UCSD-AML1 (cell line): ENCODE data around the gene SAMD10.
A peak's percentile ranks its signal among the peaks of the same experiment; 100 is the strongest.
"Not testable (repeated sequence)": the region's sequence is repeated elsewhere in the genome, so short reads cannot be mapped to it uniquely, and the experiment has no call there.

Experiments used
- DNase-seq: peaks from one replicate; lab custom pipeline; 2025; ENCODE audit not compliant: unreplicated experiment; lab: John Stamatoyannopoulos, UW

Gene SAMD10

DNA sequence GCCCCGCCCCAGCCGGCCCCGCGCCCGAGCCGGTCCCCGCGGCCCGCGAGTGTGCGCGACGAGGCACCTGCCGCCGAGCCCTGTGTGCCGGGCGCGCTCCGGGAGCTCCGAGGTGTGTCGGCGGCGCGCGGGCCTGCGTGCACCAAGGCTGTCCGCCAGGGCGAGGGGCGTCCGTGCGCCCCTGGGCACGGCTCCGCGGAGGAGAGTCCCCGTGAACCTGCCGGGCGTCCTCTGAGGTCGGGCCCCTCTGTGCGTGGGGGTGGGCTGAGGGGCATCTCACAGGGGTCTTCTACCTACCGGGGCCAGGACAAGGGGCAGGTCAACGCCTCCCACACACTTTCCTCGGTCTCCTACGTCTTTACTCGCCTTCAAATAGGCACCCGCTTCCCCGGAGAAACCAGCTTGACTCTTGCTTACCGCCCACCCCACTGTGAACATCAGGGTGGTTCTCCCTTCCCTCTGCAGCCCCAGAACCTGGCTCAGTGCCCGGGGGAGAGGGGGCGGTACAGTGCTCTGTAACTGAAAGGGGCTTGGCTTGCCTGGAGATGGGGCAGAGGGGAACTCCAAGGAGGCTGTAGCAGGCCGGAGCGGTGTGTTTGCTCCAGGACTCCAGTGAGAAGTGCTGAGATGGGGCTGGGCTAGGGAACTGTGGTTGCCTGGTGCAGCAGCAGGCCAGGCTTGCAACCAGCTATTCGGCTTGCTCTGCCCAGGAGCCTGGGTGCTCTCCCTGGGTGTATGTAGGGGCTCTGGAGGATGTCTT is at the start of gene SAMD10:
Gene SAMD10 (minus strand): TSS at position 86 of the 760 bp plus-strand sequence. CDS start 175 bp downstream, outside the sequence.
- peak; percentile 68 for DNase-seq

DNA sequence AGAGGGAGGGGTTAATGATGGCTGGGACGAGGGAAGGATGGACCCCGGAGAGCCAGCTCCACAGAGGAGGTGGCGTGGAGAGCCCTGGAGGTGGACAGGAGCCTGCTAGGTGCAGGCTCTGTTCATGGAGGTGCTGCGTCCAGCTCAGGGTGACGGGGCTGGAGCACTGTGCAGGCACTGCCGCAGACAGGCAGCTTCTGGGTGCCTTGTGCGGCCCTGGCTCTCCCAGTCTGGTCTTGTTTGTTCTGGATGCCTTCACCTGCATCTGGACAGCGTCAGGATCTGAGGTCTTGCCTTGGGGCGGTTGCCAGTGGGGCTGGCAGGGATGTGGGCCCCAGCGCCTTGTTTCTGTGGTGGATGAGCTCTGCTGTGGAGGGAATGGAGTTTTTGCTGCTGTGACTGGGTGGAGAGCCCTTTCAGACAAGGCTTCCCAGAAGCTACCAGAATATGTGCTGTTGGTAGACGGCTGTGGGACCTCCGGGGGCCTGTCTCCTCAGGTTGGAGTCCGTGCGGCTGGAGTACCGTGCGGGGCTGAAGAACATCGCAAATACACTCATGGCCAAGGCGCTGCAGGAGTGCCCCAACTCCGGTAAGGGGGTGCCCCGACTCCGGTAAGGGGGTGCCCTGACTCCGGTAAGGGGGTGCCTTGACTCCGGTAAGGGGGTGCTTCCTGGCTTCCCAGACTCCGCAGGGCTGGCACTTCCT is 48.7 kb upstream of the SAMD10 start:
- no peak for DNase-seq

DNA sequence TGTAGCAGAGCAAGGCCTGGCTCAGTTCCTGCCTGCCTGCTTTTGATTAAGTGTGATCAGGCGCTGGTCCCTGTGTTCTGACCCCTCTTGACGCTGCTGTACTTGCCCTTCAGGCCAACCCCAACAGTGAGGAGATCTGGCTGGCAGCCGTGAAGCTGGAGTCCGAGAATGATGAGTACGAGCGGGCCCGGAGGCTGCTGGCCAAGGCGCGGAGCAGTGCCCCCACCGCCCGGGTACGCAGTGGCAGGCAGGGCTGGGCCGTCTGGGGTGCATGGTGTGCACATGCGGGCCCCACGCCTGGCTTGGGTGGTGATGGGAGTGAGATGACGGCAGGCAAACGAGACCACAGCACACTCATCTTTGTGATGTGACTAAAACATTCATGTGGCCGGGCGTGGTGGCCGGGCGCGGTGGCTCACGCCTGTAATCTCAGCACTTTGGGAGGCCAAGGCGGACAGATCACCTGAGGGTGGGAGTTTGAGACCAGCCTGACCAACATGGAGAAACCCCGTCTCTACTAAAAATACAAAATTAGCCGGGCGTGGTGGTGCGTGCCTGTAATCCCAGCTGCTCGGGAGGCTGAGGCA is 46.5 kb upstream of the SAMD10 start:
- DNase-seq = no peak

DNA sequence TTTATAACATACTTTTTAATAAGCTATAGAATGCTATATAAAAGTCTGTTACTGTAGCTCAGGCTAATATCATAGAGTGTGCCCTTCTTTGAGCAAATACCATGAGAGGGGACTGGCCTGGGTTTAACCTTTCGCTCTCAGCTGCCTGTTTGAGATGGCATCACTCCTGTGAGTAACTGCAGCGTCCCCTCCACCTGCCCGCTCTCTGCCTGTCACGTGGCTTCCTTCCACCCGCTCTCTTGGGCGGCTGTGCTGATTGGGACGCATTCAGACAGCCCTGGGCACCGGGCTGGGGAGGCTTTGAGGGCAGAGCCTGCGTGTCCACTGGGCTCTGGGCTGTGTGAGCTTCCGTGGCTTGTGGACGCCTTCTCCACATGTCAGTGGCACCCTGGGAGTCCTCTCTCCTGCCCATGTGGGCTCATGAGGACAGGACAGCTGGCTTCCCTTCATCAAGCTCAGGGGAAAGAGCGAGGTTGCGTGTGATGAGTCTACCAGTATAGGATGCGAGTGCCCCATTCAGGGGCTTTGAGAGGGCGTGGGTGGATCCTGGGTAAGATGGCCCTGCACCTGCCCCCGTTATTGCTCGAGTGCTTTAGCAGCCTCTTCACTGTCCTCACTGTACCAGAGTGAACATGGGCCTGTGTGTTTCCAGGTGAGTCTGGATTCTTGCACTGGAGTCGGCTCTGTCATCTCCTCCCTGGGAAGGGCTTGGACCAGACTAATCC is 45.8 kb upstream of the SAMD10 start:
- DNase-seq = no peak

DNA sequence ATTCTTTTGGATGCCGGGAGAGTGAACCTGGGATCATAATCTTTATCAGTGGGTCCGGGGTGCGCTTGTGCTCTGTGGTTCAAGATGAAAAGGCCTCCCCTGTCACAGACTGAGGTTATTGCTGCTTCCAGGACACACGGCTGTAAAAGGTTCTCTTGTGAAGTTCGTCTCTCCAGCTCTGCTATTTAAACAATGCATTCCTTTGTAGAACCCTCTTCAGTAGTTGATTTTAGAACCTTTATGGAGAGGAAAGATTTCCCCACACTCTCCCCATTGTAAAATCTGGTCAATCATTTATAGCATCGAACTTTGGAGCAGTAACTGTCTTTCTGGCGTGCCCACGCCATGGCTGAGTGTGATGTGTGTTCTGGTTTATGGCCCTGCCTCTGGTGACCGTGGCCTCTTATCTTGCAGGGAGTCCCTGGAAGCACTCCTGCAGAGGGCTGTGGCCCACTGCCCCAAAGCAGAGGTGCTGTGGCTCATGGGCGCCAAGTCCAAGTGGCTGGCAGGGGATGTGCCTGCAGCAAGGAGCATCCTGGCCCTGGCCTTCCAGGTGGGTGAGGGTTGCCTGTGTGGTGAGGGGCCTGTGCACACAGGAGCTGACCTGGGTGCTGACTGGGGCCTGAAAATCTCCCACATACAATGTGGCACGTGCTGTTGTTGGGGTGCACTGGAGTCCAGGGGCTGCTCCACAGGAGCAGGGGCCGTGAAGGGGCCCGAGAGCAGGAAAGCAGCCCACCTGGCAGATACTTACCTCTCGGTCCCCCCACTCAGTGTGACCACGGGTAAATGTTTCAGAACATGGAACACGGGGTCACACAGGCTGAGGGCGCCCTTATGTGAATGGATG is 44.9 kb upstream of the SAMD10 start:
- no peak for DNase-seq

DNA sequence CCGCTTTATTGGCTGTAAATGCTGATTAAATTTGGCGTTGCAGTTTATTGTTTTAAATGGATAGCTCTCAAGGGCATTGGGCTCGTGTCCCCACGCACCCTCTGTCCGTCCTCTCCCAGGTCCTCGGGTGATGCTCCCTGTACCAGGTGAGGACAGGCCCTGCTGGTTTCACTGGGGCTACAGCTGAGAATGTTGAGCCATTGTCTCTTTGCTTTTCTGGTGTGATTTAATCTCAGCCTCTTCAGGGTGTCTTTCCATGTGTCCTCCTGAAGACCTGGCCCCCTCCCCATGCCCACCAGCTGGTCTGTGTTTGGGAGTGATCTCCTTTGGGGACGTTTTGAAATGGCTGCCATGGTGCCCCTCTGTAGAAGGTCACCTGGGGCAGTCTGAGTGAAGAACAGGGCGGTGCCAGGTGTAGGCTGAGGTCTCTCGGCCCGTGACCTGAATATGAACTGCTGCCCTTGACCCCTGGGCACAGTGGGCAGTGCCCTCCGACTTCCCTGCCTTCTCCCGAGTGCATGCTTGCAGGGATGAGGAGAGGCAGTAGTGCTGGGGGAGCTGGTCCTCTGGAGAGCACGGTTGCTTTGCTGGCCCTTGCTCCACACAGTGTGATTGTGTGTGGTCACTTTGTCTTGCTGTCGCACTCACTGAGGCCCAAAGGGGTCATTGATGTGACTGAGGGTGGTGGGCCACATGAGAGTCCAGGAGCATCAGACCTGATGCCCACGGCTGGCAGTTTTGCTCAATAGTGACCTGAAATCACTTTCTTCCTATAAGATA is 44.1 kb upstream of the SAMD10 start:
- no peak for DNase-seq

DNA sequence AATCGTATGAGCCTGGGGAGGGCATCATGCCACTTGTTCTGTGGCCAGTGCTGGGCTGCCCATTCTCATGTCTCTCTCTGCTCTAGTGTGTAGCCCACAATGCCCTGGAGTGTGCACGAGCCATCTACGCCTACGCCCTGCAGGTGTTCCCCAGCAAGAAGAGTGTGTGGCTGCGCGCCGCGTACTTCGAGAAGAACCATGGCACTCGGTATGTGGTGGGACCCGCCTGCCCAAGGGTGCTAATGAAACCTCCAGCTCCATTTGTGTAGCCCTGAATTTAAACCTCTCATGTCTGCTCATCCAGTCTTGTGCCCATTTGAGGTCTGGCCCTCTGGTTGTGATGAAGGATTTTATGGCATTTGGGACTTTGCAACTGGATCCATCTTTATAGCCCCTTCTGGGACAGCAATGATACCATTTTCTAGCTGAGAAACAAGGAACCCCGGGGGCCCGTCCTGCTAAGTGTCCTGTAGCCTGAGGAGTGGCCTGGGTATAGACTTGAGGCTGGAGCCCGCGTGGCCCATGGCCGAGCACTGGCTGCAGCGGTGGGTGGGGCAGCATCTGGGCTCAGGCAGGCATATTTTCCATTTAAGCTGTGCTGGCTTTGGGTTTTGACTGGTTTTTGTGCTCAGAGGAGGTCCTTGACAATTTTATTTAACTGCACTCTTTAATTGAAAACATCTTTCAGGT is 43.4 kb upstream of the SAMD10 start:
- no peak for DNase-seq

DNA sequence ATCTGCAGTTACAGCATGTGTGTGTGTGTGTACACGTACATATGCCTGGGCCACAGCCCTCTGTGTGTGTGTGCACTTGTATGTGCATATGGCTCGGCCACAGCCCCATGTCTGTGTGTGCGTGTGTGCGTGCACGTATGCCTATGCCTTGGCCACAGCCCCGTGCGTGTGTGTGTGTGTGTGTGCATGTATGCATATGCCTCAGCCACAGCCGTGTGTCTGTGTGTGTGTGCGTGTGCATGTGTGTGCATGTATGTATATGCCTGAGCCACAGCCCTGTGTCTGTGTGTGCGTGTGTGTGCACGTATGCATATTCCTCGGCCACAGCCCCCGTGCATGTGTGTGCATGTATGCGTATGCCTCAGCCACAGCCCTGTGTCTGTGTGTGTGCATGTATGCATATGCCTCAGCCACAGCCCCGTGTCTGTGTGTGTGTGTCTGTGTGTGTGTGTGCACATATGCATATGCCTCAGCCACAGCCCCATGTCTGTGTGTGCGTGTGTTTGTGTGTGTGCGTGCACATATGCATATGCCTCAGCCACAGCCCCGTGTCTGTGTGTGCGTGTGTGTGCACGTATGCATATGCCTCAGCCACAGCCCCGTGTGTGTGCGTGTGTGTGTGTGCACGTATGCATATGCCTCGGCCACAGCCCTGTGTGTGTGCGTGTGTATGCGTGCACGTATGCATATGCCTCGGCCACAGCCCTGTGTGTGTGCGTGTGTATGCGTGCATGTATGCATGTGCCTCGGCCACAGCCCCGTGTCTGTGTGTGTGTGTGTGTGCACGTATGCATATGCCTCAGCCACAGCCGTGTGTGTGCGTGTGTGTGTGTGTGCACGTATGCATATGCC is 41.9 kb upstream of the SAMD10 start:
- no peak for DNase-seq

DNA sequence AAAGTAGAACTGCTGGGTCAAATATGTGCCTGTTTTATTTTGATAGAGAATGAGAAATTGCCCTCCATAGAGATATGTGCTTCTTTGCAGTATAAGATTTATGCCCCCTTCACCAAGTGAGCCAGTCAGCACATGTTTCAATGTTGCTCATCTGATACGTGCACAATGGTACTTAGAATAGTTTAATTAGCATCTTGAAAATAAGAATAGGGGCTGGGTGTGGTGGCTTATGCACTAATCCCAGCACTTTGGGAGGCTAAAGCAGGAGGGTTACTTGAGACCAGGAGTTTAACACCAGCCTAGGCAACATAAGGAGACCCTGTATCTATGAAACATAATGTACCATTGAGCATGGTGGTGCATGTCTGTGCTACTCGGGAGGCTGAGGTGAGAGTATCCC is 36.2 kb upstream of the SAMD10 start:
- no peak for DNase-seq

DNA sequence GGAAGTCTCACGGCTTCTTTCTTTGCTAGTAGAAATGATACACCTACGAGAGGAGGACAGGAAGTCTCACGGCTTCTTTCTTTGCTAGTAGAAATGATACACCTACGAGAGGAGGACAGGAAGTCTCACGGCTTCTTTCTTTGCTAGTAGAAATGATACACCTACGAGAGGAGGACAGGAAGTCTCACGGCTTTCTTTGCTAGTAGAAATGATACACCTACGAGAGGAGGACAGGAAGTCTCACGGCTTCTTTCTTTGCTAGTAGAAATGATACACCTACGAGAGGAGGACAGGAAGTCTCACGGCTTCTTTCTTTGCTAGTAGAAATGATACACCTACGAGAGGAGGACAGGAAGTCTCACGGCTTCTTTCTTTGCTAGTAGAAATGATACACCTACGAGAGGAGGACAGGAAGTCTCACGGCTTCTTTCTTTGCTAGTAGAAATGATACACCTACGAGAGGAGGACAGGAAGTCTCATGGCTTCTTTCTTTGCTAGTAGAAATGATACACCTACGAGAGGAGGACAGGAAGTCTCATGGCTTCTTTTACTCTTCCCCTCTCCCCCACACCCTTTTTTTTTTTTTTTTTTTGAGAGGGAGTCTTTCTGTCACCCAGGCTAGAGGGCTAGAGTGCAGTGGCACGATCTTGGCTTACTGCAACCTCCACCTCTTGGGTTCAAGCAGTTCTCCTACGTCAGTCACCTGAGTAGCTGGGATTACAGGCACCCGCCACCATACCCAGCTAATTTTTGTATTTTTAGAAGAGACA is 33.1 kb upstream of the SAMD10 start:
- DNase-seq = not testable (repeated sequence)

DNA sequence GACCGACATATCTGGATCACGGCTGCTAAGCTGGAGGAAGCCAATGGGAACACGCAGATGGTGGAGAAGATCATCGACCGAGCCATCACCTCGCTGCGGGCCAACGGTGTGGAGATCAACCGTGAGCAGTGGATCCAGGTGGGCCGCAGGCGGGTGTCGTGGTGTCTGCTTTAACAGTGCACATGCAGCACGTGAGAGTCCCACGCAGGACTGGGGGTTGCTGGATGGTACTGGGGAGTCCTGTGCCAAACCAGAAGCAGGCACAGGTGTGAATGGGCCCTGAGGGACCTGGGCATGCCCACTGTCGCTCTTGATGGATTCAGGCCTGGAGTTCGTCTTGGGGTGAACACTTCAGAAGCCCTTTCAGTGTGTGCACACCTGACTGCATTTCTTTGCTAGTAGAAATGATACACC is 31.9 kb upstream of the SAMD10 start:
- DNase-seq = no peak

DNA sequence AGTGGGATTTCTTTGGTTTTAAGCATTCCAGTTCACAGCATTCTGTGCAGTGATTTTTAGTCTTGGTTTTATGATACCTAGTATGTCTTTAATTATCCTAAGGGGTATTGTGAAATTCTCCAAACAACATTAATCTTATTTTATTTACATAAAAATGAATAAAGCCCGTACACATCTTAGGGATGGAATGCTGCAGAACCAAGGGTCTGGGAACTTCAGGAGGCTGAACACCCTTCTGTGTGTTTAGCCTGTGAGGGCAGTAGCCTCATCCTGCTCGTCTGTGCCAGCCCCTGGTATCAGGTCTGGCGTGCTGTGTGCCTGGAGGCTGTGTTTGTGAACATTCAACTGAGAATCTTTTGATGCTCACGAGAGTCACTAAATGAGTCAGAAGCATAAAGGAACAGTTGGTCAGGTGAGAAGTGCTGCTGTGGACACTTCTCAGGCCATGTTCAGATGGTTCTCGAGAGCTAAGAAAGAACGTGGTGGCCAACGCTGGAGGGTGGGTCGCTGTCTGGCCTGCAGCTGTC is 31.3 kb upstream of the SAMD10 start:
- no peak for DNase-seq

DNA sequence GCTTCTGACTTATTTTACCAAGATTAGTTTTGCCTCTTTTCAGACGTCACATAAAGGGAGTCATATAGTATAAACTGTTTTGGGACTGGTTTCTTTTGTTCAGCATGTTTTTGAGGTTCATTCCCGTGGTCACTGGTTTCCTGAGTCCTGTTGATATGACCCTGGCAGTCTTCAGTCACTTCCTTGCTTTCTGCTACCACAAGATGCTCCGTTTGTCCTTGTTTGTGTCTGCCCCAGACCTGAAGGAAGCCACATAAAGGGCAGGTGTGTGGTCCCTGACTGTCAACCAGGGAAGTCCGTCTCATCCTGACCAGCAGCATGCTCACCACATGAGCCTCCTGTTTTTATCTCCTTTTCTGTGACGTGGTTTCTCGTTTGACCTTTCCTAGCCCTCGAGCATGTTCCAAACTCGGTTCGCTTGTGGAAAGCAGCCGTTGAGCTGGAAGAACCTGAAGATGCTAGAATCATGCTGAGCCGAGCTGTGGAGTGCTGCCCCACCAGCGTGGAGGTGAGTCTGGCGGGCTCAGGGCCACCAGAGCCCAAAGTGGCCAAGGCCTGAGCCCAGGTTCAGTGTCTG is 30.5 kb upstream of the SAMD10 start:
- no peak for DNase-seq

DNA sequence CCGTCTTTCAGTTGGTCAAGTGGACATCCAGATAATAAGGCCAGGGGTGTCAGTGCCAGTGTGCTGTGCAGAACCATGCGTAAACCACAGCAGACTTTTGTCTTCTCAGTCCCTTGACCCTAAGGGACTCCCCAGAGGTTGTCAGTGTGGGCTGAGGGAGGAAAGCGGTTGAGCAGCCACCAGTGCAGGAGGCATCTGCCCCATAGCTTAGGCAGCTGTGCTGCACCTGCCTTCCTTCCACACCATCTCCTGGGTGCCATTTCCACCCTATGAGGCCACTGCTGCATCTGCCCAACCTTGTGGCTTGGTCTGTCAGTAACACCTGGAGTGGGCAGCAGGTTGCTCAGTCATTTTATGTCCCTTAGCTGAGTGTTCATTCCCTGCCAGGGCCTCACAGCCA is 27.5 kb upstream of the SAMD10 start:
- no peak for DNase-seq

DNA sequence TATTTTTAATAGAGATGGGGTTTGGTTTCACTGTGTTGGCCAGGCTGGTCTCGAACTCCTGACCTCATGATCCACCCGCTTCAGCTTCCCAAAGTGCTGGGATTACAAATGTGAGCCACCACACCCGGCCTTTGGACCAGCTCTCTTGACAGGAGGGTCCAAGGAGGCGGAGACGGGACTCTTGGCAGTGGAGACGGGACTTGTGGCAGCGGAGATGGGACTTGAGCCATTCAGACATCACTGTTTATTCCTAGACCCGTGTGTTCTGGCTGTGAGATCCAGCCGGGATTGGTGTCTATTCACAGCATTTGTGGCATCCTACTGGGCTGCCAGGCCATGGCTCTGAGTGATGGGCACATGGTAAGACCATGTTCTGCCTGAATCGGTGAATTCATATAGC is 27.0 kb upstream of the SAMD10 start:
- DNase-seq = no peak

DNA sequence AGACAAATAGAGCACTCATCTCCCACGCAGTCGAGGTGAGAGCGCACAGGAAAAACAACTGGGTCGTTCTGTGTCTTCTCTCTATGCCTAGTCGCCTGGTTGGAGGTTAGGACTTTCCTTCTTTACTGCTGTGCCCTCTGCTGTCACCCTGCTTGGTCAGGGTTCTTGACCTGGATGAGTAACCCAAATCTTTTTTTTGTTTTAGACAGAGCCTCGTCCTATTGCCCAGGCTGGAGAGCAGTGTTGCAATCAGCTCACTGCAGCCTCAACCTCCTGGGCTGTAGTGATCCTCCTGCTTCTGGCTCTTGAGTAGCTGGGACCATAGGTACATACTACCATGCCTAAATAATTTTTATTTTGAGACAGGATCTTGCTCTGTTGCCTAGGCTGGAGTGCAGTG is 26.0 kb upstream of the SAMD10 start:
- no peak for DNase-seq
